ENCODE measurements around the gene INPP5D.

The INPP5D gene

DNA sequence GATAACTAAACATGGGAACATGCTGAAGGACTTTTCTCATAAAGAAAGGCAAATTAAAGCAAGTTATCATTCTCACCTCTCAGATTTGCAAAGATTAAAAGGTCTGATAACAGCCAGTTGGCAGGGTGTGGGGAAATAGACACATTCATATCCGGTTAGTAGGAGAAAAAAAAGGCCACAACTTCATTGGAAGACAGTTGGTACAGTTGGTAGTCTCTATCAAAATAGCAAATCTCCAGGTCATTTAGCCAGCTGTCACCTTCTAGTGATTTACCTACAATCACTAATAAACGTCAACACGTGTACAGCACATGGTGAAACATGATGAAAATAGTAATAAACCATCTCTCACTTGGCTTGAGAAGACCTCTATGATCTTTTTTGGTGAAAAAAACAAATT is 16.6 kb downstream of the INPP5D start:
- no peak for DNase-seq

DNA sequence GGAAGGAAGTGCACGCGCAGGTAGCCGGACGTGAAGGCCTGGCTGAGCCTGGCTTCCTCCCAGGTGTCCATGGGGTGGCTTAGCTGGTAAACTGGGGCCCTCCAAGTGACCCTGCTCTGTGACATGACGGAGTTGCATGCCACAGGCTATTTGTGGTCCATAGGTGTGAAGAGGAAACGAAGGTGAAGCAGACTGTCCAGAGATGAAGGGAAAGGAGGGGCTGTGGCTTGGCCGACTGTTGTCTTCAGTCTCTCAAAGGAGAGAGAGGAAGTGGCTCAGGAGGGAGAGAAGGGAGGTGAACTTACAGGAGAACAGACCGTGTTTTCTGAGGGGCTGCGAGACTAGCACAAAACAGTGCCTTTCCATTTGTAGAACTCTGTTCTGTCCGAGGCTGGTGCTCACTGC is 19.3 kb downstream of the INPP5D start:
- no peak for DNase-seq

DNA sequence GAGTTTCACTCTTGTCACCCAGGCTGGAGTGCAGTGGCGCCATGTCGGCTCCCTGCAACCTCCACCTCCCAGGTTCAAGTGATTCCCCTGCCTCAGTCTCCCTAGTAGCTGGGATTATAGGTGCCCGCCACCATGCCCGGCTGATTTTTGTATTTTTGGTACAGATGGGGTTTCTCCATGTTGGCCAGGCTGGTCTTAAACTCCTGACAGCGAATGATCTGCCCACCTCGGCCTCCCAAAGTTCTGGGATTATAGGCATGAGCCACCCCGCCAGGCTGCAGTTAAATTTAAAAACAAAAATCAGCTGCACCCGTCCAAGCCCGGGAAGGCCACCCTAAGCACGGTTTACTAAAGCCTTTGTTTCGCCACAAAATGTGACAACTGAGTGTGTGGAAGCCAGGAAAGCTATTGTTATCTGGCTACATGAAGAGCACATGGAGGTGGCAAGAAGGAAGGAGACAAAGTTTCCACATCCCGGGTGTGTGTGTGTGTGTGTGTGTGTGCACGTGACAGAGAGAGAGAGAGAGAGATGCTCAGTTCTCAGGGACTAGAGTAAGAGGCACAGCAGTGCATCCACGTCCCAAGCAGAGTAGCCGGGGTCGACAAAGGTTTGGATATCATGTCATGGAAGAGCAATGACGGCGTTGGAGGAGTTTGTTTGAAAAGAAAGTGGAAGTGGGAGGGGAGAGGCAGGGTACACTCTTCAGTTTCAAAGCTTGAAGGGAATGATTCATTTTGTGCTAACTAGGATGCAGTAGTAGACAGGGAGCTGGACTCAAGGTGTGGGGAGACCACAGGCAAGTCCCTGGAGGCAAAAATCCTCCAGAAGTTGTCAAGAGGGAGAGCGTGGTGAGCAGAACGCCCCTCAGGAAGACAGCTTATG is 20.1 kb downstream of the INPP5D start:
- DNase-seq: no peak

DNA sequence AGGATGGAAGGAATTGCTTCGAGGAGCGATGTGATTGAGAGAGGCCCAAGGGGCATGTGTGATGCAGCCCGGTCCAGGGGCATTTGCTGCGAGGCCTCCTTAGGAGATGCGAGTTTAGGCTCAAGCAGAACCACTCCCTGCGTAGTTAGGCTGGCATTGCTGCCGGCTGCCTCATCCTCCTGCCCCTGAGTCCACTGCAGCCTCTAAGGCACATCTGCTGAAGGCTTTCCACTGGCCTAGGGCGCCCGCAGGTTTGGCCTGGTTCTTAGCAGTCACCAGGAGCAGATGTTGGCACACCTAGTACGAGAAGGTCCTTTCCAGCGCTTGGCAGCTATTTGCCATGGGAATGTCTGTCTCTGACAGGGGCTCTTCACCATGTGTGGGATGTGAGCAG is 20.7 kb downstream of the INPP5D start:
- DNase-seq: no peak

DNA sequence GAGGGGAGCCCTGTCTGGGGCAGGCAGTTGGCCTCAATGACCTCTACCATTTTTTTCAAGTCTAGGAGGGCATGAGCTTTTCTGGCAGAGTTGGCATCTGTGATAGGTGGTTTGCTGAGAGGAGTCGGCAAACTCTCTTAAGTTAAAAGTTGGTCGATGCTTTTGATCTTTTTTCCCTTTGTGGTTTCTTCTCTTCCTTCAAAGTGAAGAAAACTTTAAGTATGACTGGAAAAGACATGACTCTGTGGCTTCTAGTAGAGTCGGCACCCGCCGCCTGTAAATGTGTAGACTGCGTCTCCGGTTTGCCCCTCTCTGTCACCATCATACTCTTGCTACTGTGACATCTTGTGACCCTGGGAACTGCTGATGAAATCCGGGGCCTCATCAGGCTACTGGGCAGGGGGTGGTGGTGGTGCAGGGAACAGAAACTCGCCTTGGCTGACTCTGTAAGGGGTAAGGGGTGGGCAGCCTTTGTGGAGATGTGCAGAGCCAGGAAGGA is 21.1 kb downstream of the INPP5D start:
- no peak for DNase-seq

DNA sequence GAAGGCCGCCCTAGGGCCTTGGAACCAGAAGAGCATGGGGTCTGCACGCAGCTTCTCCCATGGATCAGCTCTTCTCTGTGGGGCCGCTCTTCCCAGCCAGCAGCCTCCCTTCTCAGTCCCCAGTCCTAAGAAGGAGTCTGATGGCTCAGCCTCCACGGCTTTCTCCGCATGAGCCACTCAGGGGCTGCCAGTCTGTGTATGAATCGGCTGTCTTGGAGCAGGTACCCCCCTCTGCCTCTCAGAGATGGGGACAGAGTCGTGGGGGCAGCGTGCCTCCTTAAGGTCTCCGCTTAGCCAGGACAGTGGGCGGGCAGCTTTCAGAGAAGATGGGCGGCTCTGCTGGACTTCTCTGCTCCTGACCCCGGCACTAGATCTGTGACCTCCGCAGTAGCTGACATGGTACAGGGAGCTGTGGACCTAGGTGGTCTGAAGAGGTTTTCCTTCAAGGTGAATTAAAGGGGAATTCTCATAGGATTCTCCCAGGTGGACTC is 21.6 kb downstream of the INPP5D start:
- no peak for DNase-seq

DNA sequence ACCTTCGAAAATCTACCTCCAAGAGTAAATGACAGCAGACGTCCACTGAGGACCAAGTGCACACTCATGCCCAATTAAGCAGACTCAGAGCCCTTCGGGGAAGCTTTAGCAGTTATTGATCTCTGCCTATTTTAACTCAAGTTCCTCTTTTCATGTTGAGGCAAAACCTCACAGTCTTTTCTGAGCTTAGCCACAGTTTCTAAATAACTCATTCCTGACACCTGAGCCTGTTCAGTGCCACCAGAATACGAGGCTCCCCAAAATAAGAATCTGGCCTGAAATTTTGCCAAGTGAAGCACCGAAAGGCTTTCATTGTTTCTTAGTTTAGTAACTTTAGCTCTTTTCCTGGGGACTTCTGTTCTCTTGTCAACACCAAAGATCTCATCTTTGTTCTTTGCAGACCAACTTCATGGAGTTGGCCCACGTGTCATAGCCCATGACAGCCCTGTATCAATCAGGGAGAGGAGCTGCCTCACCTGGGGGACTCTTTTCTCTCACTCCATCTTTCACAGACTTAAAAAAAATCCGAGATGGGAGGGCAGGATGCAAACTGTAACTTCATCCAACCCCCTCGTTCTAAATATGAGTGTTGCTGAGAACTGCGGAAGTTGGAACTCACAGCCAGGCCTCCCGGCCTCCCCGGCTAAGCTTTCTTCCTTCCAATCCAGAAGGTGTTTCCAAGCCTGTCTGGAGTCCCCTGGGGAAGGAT is 22.2 kb downstream of the INPP5D start:
- no peak for DNase-seq

DNA sequence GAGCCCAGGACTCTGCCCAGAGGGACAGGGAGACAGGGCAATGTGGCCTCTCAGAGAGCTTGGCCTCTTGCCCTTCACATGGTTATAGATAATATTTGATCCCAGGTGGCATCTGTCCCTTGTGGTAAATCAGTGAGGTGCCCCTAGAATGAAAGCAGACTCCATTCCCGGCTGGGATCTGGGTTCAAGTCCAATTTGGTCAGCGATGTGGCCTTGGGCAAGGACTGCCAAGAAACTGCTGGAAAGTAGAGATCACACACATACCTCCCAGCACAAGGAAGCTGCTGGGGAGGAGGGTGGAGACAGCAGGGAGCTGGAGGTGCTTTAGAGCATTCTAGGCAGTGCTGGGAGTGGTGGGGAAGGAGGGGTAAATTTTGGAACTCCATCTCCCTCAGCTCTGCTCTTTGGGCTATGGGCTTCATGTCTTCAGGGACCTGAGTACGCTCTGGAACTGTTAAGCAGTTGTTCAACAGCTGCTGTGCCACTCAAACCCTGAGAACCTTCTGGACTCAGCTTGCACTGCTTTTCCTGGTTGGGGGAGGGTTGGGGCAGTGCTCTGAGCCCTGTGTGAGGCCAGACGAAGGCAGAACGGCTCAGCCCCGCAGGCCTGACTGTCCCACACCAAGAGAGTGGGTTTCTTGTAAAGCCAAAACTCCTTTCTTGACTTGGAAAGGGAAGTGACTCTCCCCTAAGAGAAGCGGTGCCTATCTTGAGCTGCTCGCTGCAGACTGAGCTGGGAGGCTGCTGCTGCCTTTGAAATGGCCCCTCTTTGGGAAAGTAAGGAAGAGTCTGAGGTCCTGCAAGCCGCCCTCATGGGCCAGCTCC is 23.0 kb downstream of the INPP5D start:
- DNase-seq: no peak

DNA sequence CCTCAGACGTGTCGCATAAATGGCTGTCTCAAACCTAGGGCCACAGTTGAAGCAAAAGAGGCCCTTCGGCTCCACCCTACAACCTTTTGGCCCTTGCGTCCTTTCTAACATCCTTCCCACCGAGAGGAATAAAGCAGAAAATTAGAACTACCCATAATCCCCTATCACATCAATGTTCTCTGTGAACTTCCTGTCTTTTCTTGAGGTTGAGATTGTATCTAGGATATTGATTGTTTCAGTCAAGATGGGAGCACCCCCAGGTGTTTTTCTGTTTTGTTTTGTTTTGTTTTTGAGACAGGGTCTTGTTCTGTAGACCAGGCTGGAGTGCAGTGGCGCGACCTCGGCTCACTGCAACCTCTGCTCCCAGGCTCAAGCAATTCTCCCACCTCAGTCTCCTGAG is 23.6 kb downstream of the INPP5D start:
- no peak for DNase-seq

DNA sequence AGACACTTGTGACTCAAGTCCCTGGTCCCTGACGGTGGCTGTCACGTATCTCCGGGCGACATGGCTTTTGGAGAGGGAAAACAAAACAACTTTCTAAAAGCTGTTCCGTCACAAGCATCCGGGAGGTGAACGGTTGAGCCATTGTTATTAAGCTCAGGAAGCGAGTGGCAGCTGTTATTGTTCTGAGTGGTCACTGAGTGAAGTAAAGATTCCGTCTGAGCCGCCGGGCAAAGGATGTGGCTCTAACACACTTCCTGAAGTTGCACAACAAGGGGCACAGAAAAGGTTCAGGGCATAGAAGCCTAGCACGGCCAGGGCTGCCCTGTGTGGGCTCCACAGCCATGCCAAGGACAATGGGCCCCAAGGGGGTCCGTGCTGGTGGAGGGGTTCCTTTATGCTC is 24.3 kb downstream of the INPP5D start:
- no peak for DNase-seq

DNA sequence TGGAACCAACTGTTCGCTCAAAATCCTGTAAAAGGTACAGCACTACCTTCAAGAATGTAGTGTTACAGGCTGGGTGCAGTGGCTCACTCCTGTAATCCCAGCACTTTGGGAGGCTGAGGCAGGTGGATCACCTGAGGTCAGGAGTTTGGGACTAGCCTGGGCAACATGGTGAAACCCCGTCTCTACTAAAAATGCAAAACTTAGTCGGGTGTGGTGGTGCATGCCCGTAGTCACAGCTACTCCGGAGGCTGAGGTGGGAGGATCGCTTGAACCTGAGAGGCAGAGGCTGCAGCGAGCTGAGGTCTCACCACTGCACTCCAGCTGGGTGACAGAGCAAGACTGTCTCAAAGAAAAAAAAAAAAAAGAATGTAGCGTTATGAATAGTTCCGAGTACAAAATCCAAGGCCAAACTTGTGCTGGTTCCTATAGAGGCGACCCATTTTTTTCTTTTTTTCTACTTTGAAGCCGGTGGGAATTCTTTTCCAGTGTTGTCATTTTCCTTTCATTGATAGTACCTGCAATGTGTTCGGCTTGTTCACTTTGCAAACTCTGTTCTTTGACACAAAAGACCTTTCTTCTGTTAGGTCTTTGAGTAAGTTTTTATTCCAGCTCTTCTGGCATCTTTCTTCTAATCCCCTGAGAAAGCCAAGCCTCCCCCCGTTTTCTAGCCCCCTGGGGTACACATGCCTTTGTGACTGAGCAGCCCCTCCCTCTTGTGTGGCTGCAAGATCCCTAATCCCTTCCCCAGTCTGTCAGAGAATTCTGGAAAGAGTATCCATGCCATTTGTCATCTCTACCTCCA is 25.1 kb downstream of the INPP5D start:
- no peak for DNase-seq

DNA sequence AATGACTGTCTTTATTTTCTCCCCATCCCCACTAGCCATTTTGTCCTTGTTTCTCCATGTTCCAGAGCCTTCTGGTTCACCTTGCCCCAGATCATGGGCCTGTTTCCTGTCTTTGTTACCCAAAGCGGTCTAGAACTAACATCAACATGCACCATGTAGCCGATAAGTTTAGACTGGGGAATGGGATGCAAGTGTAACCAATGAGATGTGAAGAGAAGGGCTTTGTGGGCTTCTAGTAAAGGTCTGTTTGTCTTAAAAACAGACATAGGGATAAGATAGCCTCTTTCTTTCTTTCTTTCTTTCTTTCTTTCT is 25.7 kb downstream of the INPP5D start:
- DNase-seq: no peak

DNA sequence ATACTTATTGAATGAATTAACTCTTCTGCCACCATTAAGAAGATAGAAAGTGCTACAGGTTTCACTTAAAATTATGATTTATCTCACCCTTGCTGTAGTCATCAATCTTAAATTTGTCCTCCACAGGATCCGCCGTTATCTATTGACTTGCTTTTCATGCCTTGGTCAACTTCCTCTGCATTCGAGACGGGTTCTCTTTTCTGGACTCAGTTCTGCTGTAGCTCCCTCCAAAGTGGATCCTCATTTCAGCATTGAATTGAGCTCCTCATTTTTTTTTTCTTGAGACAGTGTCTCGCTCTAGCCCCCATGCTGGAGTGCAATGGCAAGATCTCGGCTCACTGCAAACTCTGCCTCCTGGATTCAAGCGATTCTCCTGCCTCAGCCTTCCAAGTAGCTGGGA is 27.6 kb downstream of the INPP5D start:
- DNase-seq: no peak

DNA sequence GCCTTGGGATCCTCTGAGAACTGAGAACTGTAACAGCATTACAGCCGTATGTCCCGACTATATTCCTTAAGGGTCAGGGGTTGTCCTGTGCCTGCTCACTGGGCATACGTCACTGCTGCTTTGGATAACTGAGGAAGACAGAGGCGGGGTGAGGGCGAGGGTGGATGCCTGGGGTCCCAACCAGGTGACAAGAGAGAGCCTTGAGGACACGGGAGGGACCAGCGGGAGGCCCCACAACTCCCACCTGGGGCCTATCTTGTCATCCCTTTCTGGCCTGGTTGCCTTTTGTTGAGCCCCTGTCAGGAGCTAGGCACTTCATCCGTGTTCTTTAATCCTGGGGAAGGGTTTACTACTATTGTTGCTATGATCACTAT is 28.8 kb downstream of the INPP5D start:
- no peak for DNase-seq

DNA sequence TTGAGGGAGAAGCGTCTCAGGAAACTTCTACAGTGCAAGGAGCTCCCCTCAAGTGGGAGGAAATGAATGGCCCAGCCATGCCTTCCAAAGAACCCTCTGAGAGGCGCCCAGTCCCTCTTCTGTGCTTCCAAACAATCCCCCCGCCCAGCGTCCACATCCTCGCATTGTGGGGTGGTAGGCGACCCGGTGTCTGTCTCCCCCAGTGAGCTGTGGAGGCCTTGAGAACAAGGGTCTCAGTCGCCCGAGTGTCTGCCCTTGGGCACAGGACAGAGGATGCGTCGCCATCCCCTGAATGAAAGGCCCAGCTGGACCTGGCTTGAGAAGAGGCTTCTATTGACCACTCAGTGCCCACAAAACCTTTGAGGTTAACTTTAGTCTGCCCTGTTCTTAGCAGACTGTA is 29.7 kb downstream of the INPP5D start:
- DNase-seq: no peak

DNA sequence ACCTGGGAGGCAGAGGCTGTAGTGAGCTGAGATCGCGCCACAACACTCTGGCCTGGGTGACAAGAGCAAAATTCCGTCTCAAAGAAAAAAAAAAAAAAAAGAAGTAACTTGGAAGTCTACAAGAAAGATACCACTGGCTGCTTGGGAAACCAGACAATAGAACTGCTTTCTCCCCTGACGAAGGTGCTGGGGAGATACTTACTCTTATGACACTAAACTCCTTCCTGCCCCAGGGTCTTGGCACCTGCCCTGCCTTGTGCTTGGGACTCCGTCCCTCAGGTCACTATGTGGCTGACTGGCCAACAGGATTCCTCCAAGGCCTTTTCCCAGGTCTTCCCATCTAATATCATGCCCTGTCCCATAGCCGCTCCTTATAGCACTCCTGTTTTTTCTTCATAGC is 30.7 kb downstream of the INPP5D start:
- no peak for DNase-seq

DNA sequence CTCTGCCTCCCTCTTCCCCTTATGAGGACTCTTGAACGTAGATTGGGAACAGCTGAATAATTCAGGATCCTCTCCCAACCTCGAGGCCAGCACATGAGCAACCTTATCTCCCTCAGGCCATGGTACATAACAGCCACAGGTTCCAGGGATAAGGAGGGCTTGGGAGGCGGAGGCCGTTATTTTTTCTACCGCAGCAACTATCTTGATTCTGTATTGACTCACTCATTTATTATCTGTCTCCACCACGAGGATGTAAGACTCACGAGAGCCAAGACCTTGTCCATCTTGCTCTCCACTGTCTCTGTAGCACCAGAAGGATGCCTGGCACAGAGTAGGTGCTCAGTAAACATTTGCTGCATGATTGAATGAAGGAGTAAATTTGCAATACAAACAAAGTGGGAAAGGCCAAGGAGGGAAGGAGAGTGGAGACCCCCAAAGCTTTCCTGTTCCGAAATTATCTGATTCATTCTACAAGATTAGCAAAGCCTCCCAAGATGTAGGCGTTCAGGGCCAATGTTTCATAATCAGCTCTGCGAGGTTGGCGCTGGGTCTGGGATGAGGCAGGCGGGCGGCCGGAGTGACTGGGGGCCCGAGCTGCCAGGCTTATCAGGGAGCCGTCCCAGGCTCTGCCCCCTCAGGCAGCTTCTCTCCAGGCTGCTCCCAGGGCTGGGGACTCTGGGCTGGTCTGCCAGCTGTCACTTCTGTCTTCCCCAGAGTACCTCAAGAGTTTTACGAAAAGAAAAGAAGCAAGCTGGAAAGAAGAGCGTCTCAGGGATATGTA is 31.6 kb downstream of the INPP5D start:
- DNase-seq: no peak

DNA sequence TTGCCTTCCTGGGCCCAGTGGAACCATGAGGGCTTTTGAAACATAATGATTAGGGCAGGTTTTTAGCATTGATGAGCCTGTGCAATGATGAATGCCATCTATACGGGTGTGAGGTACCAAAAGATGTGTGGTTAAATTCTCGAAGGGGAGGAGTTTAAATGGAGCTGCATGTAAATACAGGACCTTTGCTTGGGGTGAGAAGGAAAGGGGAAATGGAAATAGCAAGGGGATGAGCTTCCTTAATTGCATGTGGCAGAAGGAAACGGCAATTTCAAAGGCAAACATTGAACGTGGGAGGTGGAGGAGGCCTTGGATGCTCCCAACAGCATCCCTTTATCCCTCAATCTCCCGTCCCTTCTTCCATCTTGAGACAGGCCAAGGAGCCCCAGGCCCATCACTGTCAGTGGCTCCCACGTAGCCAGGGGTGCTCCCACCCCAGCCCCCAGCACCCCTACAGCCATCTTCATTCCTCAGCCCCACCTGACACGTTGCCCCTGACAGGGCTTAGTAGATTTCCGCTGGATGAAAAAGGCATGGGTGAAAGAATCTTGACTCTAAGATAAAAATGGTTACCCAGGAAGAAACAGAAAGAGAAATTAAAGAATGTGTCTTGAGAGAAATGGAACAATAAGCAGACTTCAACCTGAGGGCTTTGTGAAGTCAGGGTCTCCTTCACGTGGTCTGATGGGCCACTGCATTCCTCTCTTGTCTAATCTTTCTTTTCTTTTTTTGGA is 32.5 kb downstream of the INPP5D start:
- no peak for DNase-seq

DNA sequence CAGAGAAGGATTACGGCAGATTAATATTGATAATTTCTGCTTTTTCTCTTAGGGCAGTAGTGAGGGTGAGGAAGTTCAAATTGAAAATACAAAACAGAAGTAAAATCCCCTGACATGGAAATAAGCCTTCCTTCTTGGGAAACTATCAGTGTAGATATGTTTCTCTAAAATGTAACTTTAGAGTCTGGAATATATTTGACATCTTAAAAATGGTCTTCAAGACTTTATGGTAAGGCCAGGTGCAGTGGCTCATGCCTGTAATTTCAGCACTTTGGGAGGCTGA is 33.0 kb downstream of the INPP5D start:
- no peak for DNase-seq

DNA sequence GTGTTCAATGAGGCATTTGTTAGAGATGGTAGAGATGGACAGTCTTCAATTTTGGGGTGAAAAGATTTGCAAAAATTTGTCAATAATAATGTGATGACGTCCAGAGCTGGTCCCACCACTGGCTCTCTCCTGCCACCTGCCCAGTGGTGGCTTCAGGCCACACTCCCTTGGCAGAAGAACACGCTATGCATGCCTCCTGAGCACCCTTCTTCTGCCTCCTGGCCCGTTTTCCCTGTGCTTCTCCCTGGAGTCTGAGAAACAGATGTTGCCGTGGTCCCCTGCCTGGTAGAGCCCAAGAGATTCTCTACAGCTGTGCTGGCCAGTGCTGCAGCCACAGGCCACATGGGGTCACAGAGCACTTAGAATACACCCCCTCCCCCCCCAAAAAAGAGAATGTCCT is 33.6 kb downstream of the INPP5D start:
- no peak for DNase-seq

DNA sequence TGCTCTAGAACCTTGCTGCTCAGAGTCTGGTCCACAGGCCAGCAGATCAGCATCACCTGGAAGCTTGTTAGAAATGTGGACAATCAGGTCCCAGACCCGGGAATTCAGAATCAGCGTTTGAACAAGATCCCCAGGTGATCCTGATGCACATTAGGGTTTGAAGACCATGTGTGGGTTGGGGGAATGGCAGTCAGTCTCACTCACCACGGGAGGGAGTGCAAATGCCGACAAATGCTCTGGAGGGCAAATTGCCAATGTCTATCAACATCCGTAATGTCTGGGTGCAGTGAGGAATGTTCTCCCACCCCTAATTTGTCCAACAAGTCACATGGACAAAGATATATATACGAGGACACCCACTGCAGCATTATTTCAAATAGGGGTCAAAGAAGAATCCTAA is 34.5 kb downstream of the INPP5D start:
- no peak for DNase-seq

All from NCI-H187 (cell line).